ENCODE data around the gene KCNT2.

KCNT2 gene

DNA sequence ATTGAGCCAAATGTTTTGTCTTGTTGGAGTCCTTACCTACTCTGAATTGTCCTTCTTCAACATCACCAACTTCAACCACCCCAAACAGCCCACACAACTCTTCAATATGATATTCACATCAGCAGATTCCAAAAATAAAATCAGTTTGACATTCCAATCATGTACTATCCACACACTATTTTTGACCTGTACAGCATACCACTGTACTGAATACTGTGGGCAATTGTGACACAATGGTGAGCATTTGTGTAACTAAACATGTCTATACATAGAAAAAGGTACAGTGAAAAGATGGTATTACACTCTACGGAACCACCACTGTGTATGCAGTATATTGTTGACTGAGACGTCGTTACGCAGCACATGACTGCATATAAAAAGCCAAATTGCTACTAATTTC, 223.1 kb downstream of the KCNT2 start:
- TF ChIP-seq, protein P1, sequence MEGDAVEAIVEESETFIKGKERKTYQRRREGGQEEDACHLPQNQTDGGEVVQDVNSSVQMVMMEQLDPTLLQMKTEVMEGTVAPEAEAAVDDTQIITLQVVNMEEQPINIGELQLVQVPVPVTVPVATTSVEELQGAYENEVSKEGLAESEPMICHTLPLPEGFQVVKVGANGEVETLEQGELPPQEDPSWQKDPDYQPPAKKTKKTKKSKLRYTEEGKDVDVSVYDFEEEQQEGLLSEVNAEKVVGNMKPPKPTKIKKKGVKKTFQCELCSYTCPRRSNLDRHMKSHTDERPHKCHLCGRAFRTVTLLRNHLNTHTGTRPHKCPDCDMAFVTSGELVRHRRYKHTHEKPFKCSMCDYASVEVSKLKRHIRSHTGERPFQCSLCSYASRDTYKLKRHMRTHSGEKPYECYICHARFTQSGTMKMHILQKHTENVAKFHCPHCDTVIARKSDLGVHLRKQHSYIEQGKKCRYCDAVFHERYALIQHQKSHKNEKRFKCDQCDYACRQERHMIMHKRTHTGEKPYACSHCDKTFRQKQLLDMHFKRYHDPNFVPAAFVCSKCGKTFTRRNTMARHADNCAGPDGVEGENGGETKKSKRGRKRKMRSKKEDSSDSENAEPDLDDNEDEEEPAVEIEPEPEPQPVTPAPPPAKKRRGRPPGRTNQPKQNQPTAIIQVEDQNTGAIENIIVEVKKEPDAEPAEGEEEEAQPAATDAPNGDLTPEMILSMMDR (IDR thresholded peaks at IDR 0.05; ENCODE audit: low read depth, low read length): no peak
- H3K4me3 ChIP-seq (ENCODE audit: low read depth, low read length): no peak overlapping the region

DNA sequence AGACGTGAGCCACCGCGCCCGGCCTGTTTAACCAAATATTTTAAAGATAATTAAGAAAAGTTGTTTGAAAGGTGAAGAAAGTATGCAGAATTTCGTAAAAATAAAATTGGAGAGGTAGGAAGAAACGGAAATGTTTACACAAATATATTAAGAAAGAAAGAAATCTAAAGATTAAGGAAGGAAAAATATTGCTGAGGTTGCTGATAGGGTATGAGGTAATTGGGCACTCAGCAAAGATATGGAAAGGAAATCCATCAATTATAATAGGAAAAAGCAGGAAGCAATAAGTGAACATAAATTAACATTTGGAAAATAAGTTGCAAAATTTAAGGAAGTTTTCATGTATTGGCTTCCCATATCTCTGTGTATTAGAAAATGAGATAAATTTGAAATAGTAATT, 225.9 kb downstream of the KCNT2 start:
- TF ChIP-seq, protein P1 (IDR thresholded peaks at IDR 0.05; ENCODE audit: low read depth, low read length): no peak
- H3K4me3 ChIP-seq (ENCODE audit: low read depth, low read length): no peak overlapping the region

DNA sequence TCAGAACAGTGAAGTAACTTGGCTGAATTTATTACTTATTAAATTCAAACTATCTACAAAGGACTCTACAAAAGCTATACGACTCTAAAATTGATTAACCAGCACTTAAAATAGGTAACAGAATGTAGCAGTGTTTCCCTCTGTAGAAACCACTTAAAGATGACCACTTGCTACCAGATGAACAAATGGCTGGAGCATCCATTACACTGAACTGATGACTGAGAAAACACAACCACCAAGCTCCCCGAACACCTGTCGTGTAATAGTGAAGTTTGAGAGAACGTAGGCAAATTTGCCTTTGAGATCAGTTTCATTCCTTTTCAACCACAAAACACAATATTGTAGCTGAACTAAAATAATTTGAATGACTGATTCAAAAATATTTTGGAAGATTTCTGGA, 226.7 kb downstream of the KCNT2 start:
- no peak overlapping the region for H3K4me3 ChIP-seq (ENCODE audit: low read depth, low read length)
- TF ChIP-seq, protein P1 (IDR thresholded peaks at IDR 0.05; ENCODE audit: low read depth, low read length): no peak

DNA sequence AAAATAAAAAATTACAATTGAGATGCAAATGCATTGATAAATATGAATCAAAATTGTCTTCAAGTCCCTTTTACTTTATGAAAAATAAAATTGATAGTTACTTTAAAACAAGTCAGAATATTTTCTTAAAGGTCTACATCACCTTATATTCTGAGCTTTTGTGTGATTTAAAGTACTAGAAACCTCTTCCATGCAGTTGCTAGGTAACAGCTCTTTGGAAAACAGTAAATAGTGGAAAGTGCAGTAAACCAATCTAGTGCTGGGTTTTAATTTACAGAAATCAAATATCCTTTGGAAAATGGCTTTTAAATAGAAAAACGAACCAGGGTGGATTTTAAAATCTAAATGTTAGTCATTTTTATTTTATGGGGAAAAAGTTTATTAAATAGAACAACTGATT, 227.9 kb downstream of the KCNT2 start:
- TF ChIP-seq, protein P1 (IDR thresholded peaks at IDR 0.05; ENCODE audit: low read depth, low read length): no peak

DNA sequence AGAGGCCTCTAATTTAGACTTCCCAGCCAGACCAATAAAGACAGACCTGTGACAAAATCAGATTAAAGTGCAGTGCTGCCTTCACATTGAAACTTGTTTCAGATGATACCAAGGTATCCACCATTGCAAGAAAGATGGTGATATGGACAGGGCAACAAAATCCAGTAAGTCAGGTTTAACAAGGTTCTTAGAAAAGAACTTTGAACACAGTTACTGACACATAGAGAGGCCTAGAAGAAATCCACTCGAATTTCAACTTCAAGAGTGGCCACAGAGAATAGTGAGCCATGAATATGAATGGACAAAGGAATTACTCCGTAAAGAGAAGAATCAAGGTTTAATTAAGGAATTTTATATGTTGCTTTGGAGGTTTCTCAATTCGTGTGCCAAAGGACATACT, 230.4 kb downstream of the KCNT2 start:
- no peak overlapping the region for H3K4me3 ChIP-seq (ENCODE audit: low read depth, low read length)
- TF ChIP-seq, protein P1 (IDR thresholded peaks at IDR 0.05; ENCODE audit: low read depth, low read length): no peak

More for the DNA sequence above, 227.9 kb downstream of the KCNT2 start:
- H3K4me3 ChIP-seq (ENCODE audit: low read depth, low read length): no peak overlapping the region

DNA sequence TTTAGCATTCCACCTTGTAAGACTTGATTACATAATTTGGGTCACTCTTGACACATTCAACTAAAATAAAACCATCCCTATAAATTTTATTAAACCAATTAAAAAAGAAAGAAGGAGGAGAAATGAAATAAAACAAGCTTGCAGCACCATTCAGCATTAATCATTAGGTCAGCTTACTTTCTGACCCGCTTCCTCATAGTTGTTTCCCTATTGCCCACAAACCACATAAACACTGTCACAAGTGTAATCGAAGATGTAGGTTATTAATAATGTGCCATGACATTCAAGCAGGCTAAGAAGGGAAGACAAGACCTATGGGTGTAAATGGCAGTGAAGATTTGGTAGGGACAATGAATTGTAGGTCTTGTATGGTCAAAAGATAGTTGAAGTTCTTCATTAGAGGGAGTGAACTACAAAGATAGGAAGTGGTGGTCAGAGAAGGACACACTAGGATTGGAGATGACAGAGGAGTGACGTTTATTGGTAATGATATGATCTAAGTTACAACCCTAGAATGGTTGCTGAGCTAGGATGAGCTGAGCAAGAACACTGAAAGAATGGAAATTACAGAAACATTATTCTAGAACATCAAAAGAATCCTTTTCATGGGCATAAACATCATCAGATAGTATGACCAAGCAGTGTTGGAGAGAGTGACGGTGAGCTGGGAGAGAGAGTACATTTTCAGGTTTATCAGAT, 231.5 kb downstream of the KCNT2 start:
- no peak overlapping the region for H3K4me3 ChIP-seq (ENCODE audit: low read depth, low read length)
- TF ChIP-seq, protein P1 (IDR thresholded peaks at IDR 0.05; ENCODE audit: low read depth, low read length): no peak

DNA sequence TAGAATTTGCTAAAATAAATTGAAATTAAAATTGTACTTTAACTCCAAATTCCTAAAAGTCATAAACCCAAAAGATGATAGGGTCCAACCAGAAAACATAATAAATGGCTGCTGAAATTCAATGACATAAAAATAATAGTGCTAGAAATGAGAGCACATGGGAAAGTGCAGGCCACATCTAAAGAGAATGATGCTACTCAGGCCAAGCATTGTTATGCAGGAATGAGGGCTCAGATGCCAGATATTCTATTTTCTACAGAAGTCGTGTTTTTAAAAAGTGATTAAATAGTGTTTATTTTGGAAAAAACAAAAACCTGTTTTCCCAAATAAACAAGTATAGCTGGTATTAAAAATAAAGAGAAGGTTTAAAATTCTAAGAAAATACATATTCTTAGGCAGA, 234.4 kb downstream of the KCNT2 start:
- no peak overlapping the region for H3K4me3 ChIP-seq (ENCODE audit: low read depth, low read length)
- TF ChIP-seq, protein P1 (IDR thresholded peaks at IDR 0.05; ENCODE audit: low read depth, low read length): no peak
